K562 (cell line): ENCODE measurements around the gene LAMA3. TPM values are rescaled to one million over a fixed set of nuclear protein-coding genes. Genes with fewer than 3 reads are reported as not detected.

Experiments
- CBX3 ChIP-seq, 2 experiments: IDR thresholded peaks; 1 replicate in 1 of 2; 2 replicates in 1 of 2; pipeline ENCODE4 v1.6.1; 2012; ENCODE audit warnings: inconsistent platforms in 2 of 2, low read length in 2 of 2, borderline replicate concordance in 1 of 2, control low read depth in 1 of 2
- CREM ChIP-seq: IDR thresholded peaks from 2 replicates; pipeline ENCODE4 v1.6.1; 2014; ENCODE audit warnings: antibody characterized with exemption, low read depth
- E2F6 ChIP-seq, 2 experiments: IDR thresholded peaks; 2 replicates each; pipeline ENCODE4 v1.6.1; 2011; ENCODE audit warnings: borderline replicate concordance in 1 of 2, control low read depth in 1 of 2, low read depth in 1 of 2, low read length in 1 of 2, mild to moderate bottlenecking in 1 of 2, mixed read lengths in 1 of 2, moderate library complexity in 1 of 2; ENCODE audit not compliant: insufficient read depth in 1 of 2, insufficient read length in 1 of 2, poor library complexity in 1 of 2, severe bottlenecking in 1 of 2; ENCODE audit errors: extremely low read depth in 1 of 2
- EHMT2 ChIP-seq: fragments of 450-650 bp; IDR thresholded peaks from 2 replicates; pipeline ENCODE4 v1.6.1; 2018; ENCODE audit warnings: antibody characterized with exemption
- HMBOX1 ChIP-seq: sonication (generic); IDR thresholded peaks from 2 replicates; pipeline ENCODE4 v1.6.1; 2016
- HOXB6 ChIP-seq: fragments of 250-450 bp; sonication (Bioruptor Pico); IDR thresholded peaks from 2 replicates; pipeline ENCODE4 v1.5.1; 2022; ENCODE audit warnings: mild to moderate bottlenecking, borderline replicate concordance
- PHF20 ChIP-seq: fragments of 450-650 bp; IDR thresholded peaks from 2 replicates; pipeline ENCODE4 v1.6.1; 2018; ENCODE audit not compliant: partially characterized antibody
- PRPF4 ChIP-seq: fragments of 200-400 bp; formaldehyde crosslinking; IDR thresholded peaks from one replicate; pipeline ENCODE4 v1.6.1; 2017; ENCODE audit warnings: low read length, low read depth, mild to moderate bottlenecking; ENCODE audit not compliant: insufficient read depth, poor library complexity, severe bottlenecking
- PTTG1 ChIP-seq: fragments of 450-650 bp; IDR thresholded peaks from 2 replicates; pipeline ENCODE4 v1.6.1; 2016; ENCODE audit warnings: low read depth, mild to moderate bottlenecking, missing genetic modification characterization, missing compliant biosample characterization
- SETDB1 ChIP-seq: IDR thresholded peaks from one replicate; pipeline ENCODE4 v1.6.1; 2012; ENCODE audit warnings: low read length, control low read depth, inconsistent platforms
- ZFP36 ChIP-seq: fragments of 150-350 bp; IDR thresholded peaks from 2 replicates; pipeline ENCODE4 v1.6.1; 2018; ENCODE audit warnings: low read length, low read depth; ENCODE audit not compliant: partially characterized antibody
- polyA plus RNA-seq, 8 experiments: library from polyadenylated mRNA; depleted of rRNA in 4 of 8; stranded (reverse) in 5 of 8; unstranded in 3 of 8; fragments of >200 nt; fragmentation: Nextera tagmentation in 2 of 8; fragmentation: Illumina TruSeq in 1 of 8; extraction: Ambion mirVana in 2 of 8; extraction: Trizol in 1 of 8; gene quantifications; 2 replicates each; pipeline versions ENCODE4 v1.2.1 to v1.2.3, GENCODE V29; 2011 to 2014; ENCODE audit warnings: inconsistent platforms in 1 of 8, missing spikeins in 1 of 8
- total RNA-seq, 7 experiments: library from RNA; depleted of rRNA in 6 of 7; stranded (reverse); fragments of >200 nt in 6 of 7; fragmentation: Illumina TruSeq in 2 of 7; extraction: Trizol in 2 of 7; gene quantifications; 2 replicates each; pipeline versions ENCODE4 v1.2.1 to v1.2.3, GENCODE V29; 2011 to 2021; ENCODE audit warnings: low replicate concordance in 1 of 7

Gene LAMA3
- total and polyA plus RNA-seq, 9 of the 15 experiments (the other 6 are each of a cell fraction or from before 2014, with no cell fraction given) = 0.07 TPM; not detected in 8

GRCh38 chr18:23641143-23641720 lies 48.0 kb upstream of the LAMA3 start (continued):
- TF ChIP-seq HMBOX1 = no peak
- no peak for TF ChIP-seq EHMT2
- TF ChIP-seq HOXB6 (CRISPR knock-in tag) = no peak
- TF ChIP-seq PRPF4 = no peak
- TF ChIP-seq SETDB1 = no peak
- no peak for TF ChIP-seq PTTG1
- no peak for TF ChIP-seq PHF20
- TF ChIP-seq ZFP36 = no peak
- no peak for TF ChIP-seq CREM
- TF ChIP-seq CBX3 (IDR thresholded peaks at IDR 0.05; ENCODE audit: borderline replicate concordance in 1 of 2, low read length in 2 of 2) = no peak
- TF ChIP-seq E2F6 (IDR thresholded peaks at IDR 0.05; ENCODE audit: borderline replicate concordance in 1 of 2, extremely low read depth in 1 of 2, insufficient read depth in 1 of 2, insufficient read length in 1 of 2, low read depth in 1 of 2, low read length in 1 of 2, poor library complexity in 1 of 2, severe bottlenecking in 1 of 2) = no peak
- TF ChIP-seq, all 486 proteins: peak for 0
